Fibroblast of lung (primary cell): ENCODE measurements around the gene SMIM38.

ENCODE experiments used
- CTCF ChIP-seq, 2 donors: IDR thresholded peaks in 1 of 2; conservative IDR thresholded peaks in 1 of 2; 1 replicate in 1 of 2; 2 replicates in 1 of 2; pipeline ENCODE4 v1.5.1; 2011 to 2012; ENCODE audit warnings: low read length in 2 of 2, control low read depth in 1 of 2, inconsistent platforms in 1 of 2, low read depth in 1 of 2, mild to moderate bottlenecking in 1 of 2
- EZH2 ChIP-seq: IDR thresholded peaks from 2 replicates; pipeline ENCODE4 v1.5.1; 2012; ENCODE audit warnings: low read length, control low read depth, mild to moderate bottlenecking; ENCODE audit errors: missing control alignments

- TF ChIP-seq CTCF (conservative IDR thresholded peaks at IDR 0.05 in 1 of 2, IDR thresholded peaks at IDR 0.05 in 1 of 2; ENCODE audit: low read depth in 1 of 2, low read length in 2 of 2) (no peak), EZH2 (no peak)
These were observed 43.3 kb downstream of the SMIM38 start for GRCh38 chr11:69198891-69199582.
